GM12872 (cell line): ENCODE results near the gene ZNF454.

ENCODE experiments used
- CTCF ChIP-seq: IDR thresholded peaks from 3 replicates; pipeline ENCODE4 v1.5.1; 2011; ENCODE audit warnings: low read depth, mild to moderate bottlenecking, low read length, moderate library complexity; ENCODE audit not compliant: insufficient read depth

The ZNF454 gene

GRCh38 chr5:178988436-178989220 lies 47.6 kb downstream of the ZNF454 start:
- TF ChIP-seq CTCF = no peak

- TF ChIP-seq CTCF = no peak
Observed at GRCh38 chr5:178989311-178989710, 48.3 kb downstream of the ZNF454 start.

DNA sequence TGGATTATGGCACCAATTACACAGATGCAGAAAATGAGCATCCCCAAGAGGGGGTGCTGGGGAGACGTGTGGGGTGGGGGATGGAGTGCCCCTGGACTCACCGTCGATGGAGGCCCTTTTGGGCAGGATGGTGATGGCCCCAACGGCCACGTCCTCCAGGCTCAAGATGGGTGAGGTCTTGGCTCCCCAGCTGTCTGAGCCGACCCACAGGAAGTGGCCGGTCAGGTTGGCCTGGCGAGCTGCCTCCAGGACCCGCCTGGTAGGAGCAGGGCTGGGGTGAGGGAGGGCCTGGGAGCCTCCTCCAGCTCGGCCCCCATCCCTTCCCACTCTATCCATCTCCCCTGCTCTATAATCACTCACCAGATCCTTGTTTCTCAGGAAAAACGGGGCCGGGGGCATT lies 49.5 kb downstream of the ZNF454 start:
- TF ChIP-seq CTCF = no peak

DNA sequence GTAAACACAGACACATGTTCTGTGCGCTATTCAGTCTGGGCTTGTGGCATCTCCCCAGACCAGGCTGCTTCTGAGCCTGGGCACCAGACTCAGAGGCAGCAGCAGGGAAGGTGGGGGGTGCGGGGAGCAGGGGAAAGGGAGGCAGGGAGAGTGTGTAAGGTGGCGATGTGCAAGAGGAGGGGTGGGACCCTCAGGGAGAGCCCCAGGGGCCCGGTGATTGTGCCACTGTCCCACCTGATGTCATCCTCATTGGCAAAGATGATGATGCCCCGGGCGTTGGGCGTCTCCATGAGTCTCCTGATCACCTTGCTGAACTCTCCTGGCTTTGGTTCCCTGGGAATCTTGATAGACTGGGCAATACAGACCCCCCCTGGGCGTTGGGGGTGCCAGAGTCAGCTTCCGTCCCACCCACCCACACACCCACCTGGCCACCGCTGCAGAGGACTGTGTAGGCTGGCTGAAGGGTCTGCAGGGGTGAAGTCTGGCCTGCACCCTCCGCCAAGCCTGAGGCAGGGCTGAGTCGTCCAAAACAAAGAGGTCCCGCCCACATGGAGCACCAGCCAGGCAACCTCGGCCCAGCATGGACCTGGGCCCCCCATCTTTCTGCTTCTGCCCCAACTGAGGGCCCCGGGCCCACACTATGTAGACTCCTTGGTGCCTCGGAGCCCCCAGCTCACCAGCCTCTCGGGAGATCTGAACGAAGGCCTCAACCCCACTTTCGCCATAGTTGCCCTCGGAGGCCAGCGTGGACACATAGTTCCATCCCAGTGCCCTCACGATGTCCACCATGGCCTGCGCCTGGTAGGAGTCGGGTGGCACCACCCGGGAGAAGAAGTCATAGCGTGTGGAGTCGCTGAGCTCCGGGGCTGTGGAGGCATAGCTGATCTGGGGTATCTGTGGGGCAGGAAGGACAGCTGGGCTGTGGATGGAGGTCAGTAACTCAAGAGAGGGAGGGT lies 50.5 kb downstream of the ZNF454 start:
- no peak for TF ChIP-seq CTCF

DNA sequence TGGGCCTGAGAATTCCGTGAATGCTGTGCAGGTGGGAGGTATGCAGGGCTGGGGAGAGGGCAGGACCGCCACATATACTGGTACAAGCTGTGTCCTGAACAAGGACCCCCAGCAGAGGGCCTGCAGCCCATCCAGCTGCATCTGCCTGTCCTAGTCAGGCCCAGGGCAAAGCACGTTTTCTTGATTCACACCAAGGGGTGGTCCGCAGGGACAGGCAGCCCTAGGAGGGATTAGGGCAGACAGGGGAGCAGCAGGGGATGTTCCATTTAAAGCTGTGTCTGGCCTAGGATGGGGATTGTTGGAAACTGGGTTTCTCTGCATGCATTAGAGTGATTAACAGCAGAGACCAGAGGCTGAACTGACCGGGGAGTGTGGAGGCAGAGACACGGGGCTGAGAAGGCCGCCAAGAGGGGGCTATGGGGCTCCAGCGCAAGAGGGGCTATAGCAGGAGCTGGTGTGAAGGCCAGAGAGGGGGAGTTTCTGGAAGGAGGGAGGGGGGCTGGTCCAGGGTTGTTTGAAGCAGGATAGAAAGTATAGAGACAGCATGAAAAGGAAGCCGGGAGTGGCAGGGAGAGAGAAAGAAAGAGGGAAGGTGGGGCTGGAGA lies 51.4 kb downstream of the ZNF454 start:
- no peak for TF ChIP-seq CTCF

DNA sequence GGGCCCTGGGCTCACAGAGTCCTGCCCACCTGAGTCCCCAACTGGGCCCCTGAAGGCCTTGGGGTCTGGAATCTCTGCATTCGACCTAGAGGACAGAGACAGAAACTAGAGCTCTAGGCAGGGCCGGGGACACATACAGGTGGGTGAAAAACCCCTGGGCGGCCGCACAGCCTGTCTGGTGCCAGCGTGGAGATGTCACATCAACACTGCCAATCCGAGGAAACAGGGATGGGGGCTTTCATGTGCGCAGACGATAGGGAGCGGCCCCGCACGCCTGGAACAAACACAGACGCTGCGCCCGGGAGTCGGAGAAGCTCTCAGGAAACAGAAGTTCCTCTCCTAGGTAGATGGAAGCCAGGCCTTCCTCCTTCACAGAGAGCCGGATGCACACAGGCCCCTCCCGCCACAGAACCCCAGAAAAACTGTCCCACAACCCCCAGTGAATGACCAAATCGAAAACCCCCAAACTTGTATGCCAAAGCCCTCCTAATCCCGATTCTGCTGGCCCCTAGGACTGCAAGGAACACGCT lies 52.3 kb downstream of the ZNF454 start:
- no peak for TF ChIP-seq CTCF
